Ishikawa (cell line): ENCODE data around the gene MXRA8.

Source experiments
- CEBPB ChIP-seq: IDR thresholded peaks from 2 replicates; pipeline ENCODE4 v1.6.1; 2012
- CREB1 ChIP-seq: IDR thresholded peaks from 2 replicates; pipeline ENCODE4 v1.6.1; 2012; ENCODE audit warnings: low read depth
- EGR1 ChIP-seq: IDR thresholded peaks from 2 replicates; pipeline ENCODE4 v1.6.1; 2012
- EP300 ChIP-seq: IDR thresholded peaks from 2 replicates; pipeline ENCODE4 v1.6.1; 2012; ENCODE audit warnings: borderline replicate concordance
- FOXM1 ChIP-seq: IDR thresholded peaks from 2 replicates; pipeline ENCODE4 v1.6.1; 2012; ENCODE audit warnings: low read depth, borderline replicate concordance
- NFIC ChIP-seq: IDR thresholded peaks from 2 replicates; pipeline ENCODE4 v1.6.1; 2012
- RAD21 ChIP-seq: IDR thresholded peaks from 2 replicates; pipeline ENCODE4 v1.6.1; 2012; ENCODE audit warnings: low read depth
- TAF1 ChIP-seq: IDR thresholded peaks from 2 replicates; pipeline ENCODE4 v1.6.1; 2012; ENCODE audit warnings: low read depth, mild to moderate bottlenecking
- TCF12 ChIP-seq: IDR thresholded peaks from 2 replicates; pipeline ENCODE4 v1.6.1; 2012; ENCODE audit warnings: low read depth
- TEAD4 ChIP-seq: IDR thresholded peaks from 2 replicates; pipeline ENCODE4 v1.6.1; 2012
- YY1 ChIP-seq: IDR thresholded peaks from 2 replicates; pipeline ENCODE4 v1.6.1; 2012; ENCODE audit warnings: low read depth
- ZBTB7A ChIP-seq: IDR thresholded peaks from 2 replicates; pipeline ENCODE4 v1.6.1; 2012; ENCODE audit warnings: low read depth
- TF ChIP-seq, protein P1 (sequence below): IDR thresholded peaks from 2 replicates; pipeline ENCODE4 v1.6.1; 2012
- TF ChIP-seq, protein P2 (sequence below): IDR thresholded peaks from 2 replicates; pipeline ENCODE4 v1.6.1; 2012; ENCODE audit warnings: low read depth, mild to moderate bottlenecking
- TF ChIP-seq, protein P3 (sequence below): IDR thresholded peaks from 2 replicates; pipeline ENCODE4 v1.6.1; 2012

MXRA8 gene

DNA sequence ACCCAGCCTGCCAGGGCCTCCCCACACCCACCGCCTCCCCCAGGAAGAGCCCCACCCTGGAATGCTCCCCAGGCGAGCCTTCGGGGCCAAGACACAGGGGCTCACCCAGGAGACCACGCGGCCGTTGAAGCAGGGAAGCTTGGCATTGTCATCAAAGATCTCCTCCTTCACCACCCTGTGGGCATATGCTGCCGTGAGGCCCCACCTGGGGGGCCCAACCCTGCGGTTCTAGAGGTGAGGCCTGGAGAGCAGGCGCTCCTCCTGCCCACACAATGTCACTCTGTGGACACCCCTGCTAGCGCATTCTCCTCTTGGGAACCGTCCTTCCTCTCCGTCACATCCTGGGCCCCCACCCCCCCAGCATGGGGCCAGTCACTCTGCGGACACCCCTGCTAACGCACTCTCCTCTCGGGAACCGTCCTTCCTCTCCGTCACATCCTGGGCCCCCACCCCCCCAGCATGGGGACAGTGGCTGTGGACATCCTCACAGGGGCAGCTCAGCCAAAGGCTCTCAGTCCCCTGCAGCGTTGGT is 15.7 kb downstream of the MXRA8 start:
- TF ChIP-seq, protein P1, sequence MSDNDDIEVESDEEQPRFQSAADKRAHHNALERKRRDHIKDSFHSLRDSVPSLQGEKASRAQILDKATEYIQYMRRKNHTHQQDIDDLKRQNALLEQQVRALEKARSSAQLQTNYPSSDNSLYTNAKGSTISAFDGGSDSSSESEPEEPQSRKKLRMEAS, result no peak
- TF ChIP-seq ZBTB7A, result no peak
- TF ChIP-seq FOXM1, result no peak
- no peak for TF ChIP-seq YY1
- TF ChIP-seq, protein P2, sequence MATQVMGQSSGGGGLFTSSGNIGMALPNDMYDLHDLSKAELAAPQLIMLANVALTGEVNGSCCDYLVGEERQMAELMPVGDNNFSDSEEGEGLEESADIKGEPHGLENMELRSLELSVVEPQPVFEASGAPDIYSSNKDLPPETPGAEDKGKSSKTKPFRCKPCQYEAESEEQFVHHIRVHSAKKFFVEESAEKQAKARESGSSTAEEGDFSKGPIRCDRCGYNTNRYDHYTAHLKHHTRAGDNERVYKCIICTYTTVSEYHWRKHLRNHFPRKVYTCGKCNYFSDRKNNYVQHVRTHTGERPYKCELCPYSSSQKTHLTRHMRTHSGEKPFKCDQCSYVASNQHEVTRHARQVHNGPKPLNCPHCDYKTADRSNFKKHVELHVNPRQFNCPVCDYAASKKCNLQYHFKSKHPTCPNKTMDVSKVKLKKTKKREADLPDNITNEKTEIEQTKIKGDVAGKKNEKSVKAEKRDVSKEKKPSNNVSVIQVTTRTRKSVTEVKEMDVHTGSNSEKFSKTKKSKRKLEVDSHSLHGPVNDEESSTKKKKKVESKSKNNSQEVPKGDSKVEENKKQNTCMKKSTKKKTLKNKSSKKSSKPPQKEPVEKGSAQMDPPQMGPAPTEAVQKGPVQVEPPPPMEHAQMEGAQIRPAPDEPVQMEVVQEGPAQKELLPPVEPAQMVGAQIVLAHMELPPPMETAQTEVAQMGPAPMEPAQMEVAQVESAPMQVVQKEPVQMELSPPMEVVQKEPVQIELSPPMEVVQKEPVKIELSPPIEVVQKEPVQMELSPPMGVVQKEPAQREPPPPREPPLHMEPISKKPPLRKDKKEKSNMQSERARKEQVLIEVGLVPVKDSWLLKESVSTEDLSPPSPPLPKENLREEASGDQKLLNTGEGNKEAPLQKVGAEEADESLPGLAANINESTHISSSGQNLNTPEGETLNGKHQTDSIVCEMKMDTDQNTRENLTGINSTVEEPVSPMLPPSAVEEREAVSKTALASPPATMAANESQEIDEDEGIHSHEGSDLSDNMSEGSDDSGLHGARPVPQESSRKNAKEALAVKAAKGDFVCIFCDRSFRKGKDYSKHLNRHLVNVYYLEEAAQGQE, result no peak
- TF ChIP-seq EGR1, result no peak
- TF ChIP-seq CEBPB, result no peak
- no peak for TF ChIP-seq TAF1
- TF ChIP-seq NFIC, result no peak
- no peak for TF ChIP-seq TEAD4
- TF ChIP-seq CREB1, result no peak

DNA sequence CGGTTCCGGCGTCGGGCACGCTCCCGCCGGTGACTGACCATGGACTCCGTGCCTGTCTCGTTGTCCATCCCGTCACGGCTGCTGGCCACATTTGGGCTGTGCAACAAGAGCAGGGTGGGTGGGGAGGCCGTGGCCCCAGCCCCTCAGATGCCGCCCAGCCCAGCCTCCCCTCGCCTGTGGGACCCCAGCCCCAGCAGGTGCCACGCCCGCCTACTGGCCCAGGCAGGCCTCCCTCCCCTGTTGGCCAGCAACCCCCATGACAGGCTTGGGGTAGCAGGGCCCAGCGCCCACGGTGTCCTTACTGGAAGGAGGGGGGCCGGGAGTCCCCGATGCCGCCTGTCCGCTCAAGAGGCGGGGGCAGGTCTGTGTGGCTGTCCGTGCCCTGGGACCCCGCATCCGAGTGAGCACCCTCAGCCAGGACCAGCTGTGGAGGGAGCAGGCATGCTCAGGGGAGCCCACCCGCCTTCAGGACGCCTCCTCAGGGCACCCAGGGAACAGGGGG is 16.2 kb downstream of the MXRA8 start:
- no peak for TF ChIP-seq YY1
- no peak for TF ChIP-seq ZBTB7A
- TF ChIP-seq, protein P1, result no peak
- TF ChIP-seq FOXM1, result no peak
- TF ChIP-seq, protein P2, result no peak
- TF ChIP-seq TCF12, result no peak
- TF ChIP-seq EGR1, result no peak
- TF ChIP-seq RAD21, result no peak
- TF ChIP-seq CEBPB, result no peak
- no peak for TF ChIP-seq CREB1
- TF ChIP-seq, protein P3, sequence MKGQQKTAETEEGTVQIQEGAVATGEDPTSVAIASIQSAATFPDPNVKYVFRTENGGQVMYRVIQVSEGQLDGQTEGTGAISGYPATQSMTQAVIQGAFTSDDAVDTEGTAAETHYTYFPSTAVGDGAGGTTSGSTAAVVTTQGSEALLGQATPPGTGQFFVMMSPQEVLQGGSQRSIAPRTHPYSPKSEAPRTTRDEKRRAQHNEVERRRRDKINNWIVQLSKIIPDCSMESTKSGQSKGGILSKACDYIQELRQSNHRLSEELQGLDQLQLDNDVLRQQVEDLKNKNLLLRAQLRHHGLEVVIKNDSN, result no peak
- no peak for TF ChIP-seq EP300

DNA sequence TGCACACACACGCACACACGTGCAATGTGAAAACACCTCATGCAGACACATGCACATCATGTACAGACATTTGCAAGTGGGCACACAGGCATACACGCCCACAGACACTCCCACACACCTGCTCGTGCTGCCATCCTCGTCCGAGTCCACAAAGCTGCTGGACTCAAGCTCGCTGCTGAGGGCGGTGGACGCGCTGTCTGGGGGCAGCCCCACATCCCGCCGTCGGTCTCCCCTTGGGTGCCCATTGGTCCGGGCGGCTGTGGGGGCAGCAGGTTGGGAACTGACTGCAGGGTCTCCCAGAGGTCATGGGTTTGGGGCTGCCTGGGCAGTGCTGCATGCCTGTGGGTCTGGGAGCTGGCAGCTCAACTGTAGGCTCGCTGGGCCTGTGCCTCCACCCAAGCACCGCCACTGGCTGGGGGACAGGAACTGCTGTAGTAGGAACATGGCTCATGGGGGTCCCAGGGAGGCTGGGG is 16.8 kb downstream of the MXRA8 start:
- TF ChIP-seq FOXM1 (no peak), TAF1 (no peak), NFIC (no peak), EGR1 (no peak), EP300 (no peak), CREB1 (no peak), TEAD4 (no peak)
- TF ChIP-seq, protein P2, result no peak

DNA sequence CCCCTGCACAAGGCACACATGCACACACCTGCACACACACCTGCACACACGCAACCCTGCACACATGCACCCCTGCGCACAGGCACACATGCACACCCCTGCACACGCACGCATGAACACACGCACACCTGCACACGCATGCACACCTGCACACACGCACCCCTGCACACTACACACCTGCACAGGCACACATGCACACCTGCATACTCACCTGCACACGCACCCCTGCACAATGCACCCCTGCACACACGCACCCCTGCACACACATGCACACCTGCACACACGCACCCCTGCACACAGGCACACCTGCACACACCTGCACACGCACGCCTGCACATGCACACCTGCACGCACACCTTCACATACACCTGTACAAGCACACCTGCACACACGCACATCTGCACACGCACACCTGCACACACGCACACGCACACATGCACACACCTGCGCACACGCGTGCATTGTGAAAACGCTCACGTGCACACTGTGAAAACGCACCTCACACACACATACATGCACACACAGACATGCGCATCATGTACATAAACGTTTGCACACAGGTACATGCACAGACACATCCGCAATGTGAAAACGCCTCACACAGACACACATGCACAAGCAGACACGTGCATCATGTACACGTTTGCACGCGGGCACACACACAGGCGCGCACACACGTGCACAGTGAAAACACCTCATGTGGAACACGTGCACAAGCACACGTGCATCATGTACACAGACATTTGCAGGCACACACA is 17.4 kb downstream of the MXRA8 start:
- TF ChIP-seq, protein P1, result no peak
- TF ChIP-seq YY1 (no peak), FOXM1 (no peak)

DNA sequence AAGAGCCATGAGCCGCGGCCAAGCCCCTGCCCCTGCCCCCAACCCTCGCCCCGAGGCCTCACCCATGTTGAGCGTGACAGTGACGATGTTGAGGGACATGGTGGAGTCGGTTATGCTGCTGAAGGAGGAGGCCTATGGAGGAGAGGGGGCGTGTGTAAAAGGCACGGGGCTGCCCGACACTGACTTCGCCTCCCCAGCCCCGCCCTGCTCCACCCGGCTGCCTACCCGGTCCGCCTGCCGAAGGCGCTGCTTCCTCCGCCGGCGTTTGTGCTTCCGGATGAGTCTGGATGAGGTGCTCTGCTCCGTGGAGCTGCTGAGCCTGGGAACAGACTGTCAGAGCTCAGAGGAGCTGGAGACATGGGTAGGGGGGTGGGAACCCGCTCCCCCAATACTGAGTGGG is 18.2 kb downstream of the MXRA8 start:
- TF ChIP-seq, protein P1, result no peak
- TF ChIP-seq NFIC, result no peak
- no peak for TF ChIP-seq TEAD4
- TF ChIP-seq, protein P3, result no peak
- no peak for TF ChIP-seq TCF12
- TF ChIP-seq EP300, result no peak
- no peak for TF ChIP-seq CEBPB
- no peak for TF ChIP-seq TAF1
- no peak for TF ChIP-seq FOXM1
- TF ChIP-seq, protein P2, result no peak
- TF ChIP-seq YY1, result no peak
